Naive thymus-derived CD4-positive, alpha-beta T cell (primary cell): ENCODE data around the gene SEH1L. TPM values are rescaled to one million over a fixed set of nuclear protein-coding genes. Genes with fewer than 3 reads are reported as not detected.

ENCODE experiments used
- ATAC-seq: fragments of 150-1000 bp; cut with Tn5 transposase; 2 replicates; pipeline ENCODE4 v1.10.0; 2021; ENCODE audit warnings: mild to moderate bottlenecking, moderate library complexity
- CTCF ChIA-PET: fragments of 350-600 bp; sonication (Branson Sonifier 250); formaldehyde crosslinking; loops from one replicate; lab custom pipeline; 2021; ENCODE audit warnings: antibody characterized with exemption; lab: Charles Lee
- POLR2A ChIA-PET: fragments of 350-600 bp; sonication (Branson Sonifier 250); formaldehyde crosslinking; loops from one replicate; lab custom pipeline; 2021; ENCODE audit warnings: antibody characterized with exemption, inconsistent platforms; lab: Charles Lee
- DNase-seq, 9 donors: peaks; one replicate each; pipeline versions ENCODE4 v3.0.0 to v3.0.0-alpha.2; 2020 to 2022; ENCODE audit warnings: mixed read lengths in 1 of 9
- H3K27ac ChIP-seq: one replicate; pipeline ENCODE4 v1.7.0; 2013; ENCODE audit warnings: mild to moderate bottlenecking, low read depth, low read length, moderate library complexity
- H3K27me3 ChIP-seq, 2 donors: one replicate each; pipeline ENCODE4 v1.7.0; 2013; ENCODE audit warnings: low read length in 2 of 2, mild to moderate bottlenecking in 2 of 2, moderate library complexity in 2 of 2; ENCODE audit not compliant: control insufficient read depth in 2 of 2, insufficient read depth in 2 of 2
- H3K36me3 ChIP-seq, 3 experiments: 1 replicate in 2 of 3; 2 replicates in 1 of 3; pipeline ENCODE4 v1.7.0; 2013; ENCODE audit warnings: low read length in 3 of 3, mild to moderate bottlenecking in 3 of 3, moderate library complexity in 1 of 3; ENCODE audit not compliant: insufficient read depth in 3 of 3, control insufficient read depth in 2 of 3
- H3K4me1 ChIP-seq, 2 donors: one replicate each; pipeline ENCODE4 v1.7.0; 2013; ENCODE audit warnings: low read length in 2 of 2, mild to moderate bottlenecking in 2 of 2, moderate library complexity in 1 of 2; ENCODE audit not compliant: control insufficient read depth in 2 of 2, insufficient read depth in 2 of 2
- H3K4me3 ChIP-seq: 2 replicates; pipeline ENCODE4 v1.7.0; 2013; ENCODE audit warnings: mild to moderate bottlenecking, low read length
- H3K9me3 ChIP-seq, 3 experiments: 1 replicate in 2 of 3; 2 replicates in 1 of 3; pipeline ENCODE4 v1.7.0; 2013; ENCODE audit warnings: low read length in 3 of 3; ENCODE audit not compliant: control insufficient read depth in 2 of 3
- H3K27ac Mint-ChIP-seq, 9 donors: one replicate each; pipeline ENCODE4 v1.8.0; 2020 to 2022; ENCODE audit warnings: mixed read lengths in 9 of 9, mild to moderate bottlenecking in 8 of 9, moderate library complexity in 5 of 9, inconsistent platforms in 2 of 9
- H3K27me3 Mint-ChIP-seq, 5 donors: one replicate each; pipeline ENCODE4 v1.8.0; 2021 to 2022; ENCODE audit warnings: mixed read lengths in 5 of 5, mild to moderate bottlenecking in 1 of 5
- H3K36me3 Mint-ChIP-seq, 5 donors: one replicate each; pipeline ENCODE4 v1.8.0; 2020 to 2022; ENCODE audit warnings: mixed read lengths in 5 of 5, mild to moderate bottlenecking in 3 of 5, inconsistent platforms in 1 of 5
- H3K4me1 Mint-ChIP-seq, 7 donors: one replicate each; pipeline ENCODE4 v1.8.0; 2020 to 2022; ENCODE audit warnings: mixed read lengths in 7 of 7, mild to moderate bottlenecking in 3 of 7, inconsistent platforms in 1 of 7
- H3K4me3 Mint-ChIP-seq, 10 donors: one replicate each; pipeline ENCODE4 v1.8.0; 2020 to 2022; ENCODE audit warnings: mild to moderate bottlenecking in 10 of 10, mixed read lengths in 10 of 10, moderate library complexity in 6 of 10, inconsistent platforms in 2 of 10
- H3K9me3 Mint-ChIP-seq, 11 donors: one replicate each; pipeline ENCODE4 v1.8.0; 2020 to 2022; ENCODE audit warnings: mixed read lengths in 11 of 11, mild to moderate bottlenecking in 4 of 11, inconsistent platforms in 1 of 11, moderate library complexity in 1 of 11
- intact Hi-C, 2 donors: fragments of 100-400 bp; cut with micrococcal nuclease; formaldehyde crosslinking; loops; one replicate each; pipeline ENCODE4 v1.15.1; 2023
- polyA plus RNA-seq, 2 donors: library from polyadenylated mRNA; unstranded; fragments of 300-500 nt; fragmentation: Illumina TruSeq; gene quantifications; one replicate each; pipeline ENCODE4 v1.2.3, GENCODE V29; 2021
- total RNA-seq, 6 experiments: library from RNA in 5 of 6; stranded (reverse) in 5 of 6; gene quantifications; 1 replicate in 5 of 6; 2 replicates in 1 of 6; pipeline ENCODE4 v1.2.3 and lab custom pipeline; 2021 to 2026

SEH1L gene
- total and polyA plus RNA-seq, 7 experiments from 2014 or later: 28.4 to 54.2 (median 34.1) TPM

GRCh38 chr18:13026583-13027270, 78.9 kb downstream of the SEH1L start:
- Mint-ChIP-seq H3K9me3 (peaks cover 0 to 4% (median 0%) of the 10 kb centered on the region in 11 donors), H3K27me3 (no peaks in the 10 kb centered on the region), H3K4me1 (peaks cover 1 to 12% (median 5%) of the 10 kb centered on the region in 7 donors), H3K4me3 (no peak overlapping the region), H3K36me3 (peaks cover 3 to 61% (median 47%) of the 10 kb centered on the region in 5 donors), H3K27ac (peak overlapping the region in 2 of 9 donors; percentile 26 to 60)
- H3K4me1 ChIP-seq: peaks cover 0 to 4% of the 10 kb centered on the region in 2 donors
- DNase-seq (no peak), ATAC-seq (no peak)
- peaks cover 6 to 36% (median 12%) of the 10 kb centered on the region in 3 experiments for H3K36me3 ChIP-seq
- no peak overlapping the region for H3K4me3 ChIP-seq
- POLR2A ChIA-PET: no interaction called here
- no peaks in the 10 kb centered on the region for H3K27me3 ChIP-seq
- H3K9me3 ChIP-seq: no peaks in the 10 kb centered on the region
- CTCF ChIA-PET: no interaction called here
- intact Hi-C loops: no loop called here
- no peak overlapping the region for H3K27ac ChIP-seq

GRCh38 chr18:13028869-13029268, 81.1 kb downstream of the SEH1L start:
- H3K4me3 ChIP-seq: no peak overlapping the region
- Mint-ChIP-seq H3K27ac (no peak overlapping the region), H3K9me3 (peaks cover 0 to 1% (median 0%) of the 10 kb centered on the region in 11 donors), H3K4me3 (no peak overlapping the region), H3K27me3 (no peaks in the 10 kb centered on the region), H3K36me3 (peaks cover 13 to 60% (median 40%) of the 10 kb centered on the region in 5 donors), H3K4me1 (peaks cover 0 to 16% (median 6%) of the 10 kb centered on the region in 7 donors)
- H3K4me1 ChIP-seq: peaks cover 0 to 9% of the 10 kb centered on the region in 2 donors
- peaks cover 6 to 50% (median 9%) of the 10 kb centered on the region in 3 experiments for H3K36me3 ChIP-seq
- H3K9me3 ChIP-seq: no peaks in the 10 kb centered on the region
- H3K27me3 ChIP-seq: no peaks in the 10 kb centered on the region
- CTCF ChIA-PET: no interaction called here
- H3K27ac ChIP-seq: no peak overlapping the region
- DNase-seq: no peak
- POLR2A ChIA-PET: no interaction called here
- no peak for ATAC-seq
- intact Hi-C loops: no loop called here

- Mint-ChIP-seq H3K27ac (peak overlapping the region in 1 of 9 donors; percentile 8), H3K27me3 (no peaks in the 10 kb centered on the region), H3K4me3 (no peak overlapping the region), H3K9me3 (peaks cover 0 to 1% (median 0%) of the 10 kb centered on the region in 11 donors), H3K36me3 (peaks cover 13 to 63% (median 40%) of the 10 kb centered on the region in 5 donors), H3K4me1 (peaks cover 0 to 13% (median 4%) of the 10 kb centered on the region in 7 donors)
- intact Hi-C loops: no loop called here
- Histone ChIP-seq H3K36me3 (peaks cover 6 to 52% (median 9%) of the 10 kb centered on the region in 3 experiments), H3K27ac (no peak overlapping the region), H3K9me3 (no peaks in the 10 kb centered on the region), H3K27me3 (no peaks in the 10 kb centered on the region), H3K4me3 (no peak overlapping the region), H3K4me1 (peaks cover 0 to 9% of the 10 kb centered on the region in 2 donors)
- ChIA-PET CTCF (no interaction called here), POLR2A (no interaction called here)
- ATAC-seq: no peak
- no peak for DNase-seq
These were observed 84.4 kb downstream of the SEH1L start for GRCh38 chr18:13032173-13032572.

- ChIA-PET POLR2A (no interaction called here), CTCF (no interaction called here)
- Mint-ChIP-seq H3K27ac (peak overlapping the region in 1 of 9 donors; percentile 23), H3K36me3 (peaks cover 16 to 74% (median 56%) of the 10 kb centered on the region in 5 donors), H3K4me1 (peaks cover 13 to 20% (median 16%) of the 10 kb centered on the region in 7 donors), H3K27me3 (no peaks in the 10 kb centered on the region), H3K4me3 (no peak overlapping the region), H3K9me3 (peaks cover 0 to 1% (median 0%) of the 10 kb centered on the region in 11 donors)
- Histone ChIP-seq H3K4me1 (peaks cover 0 to 9% of the 10 kb centered on the region in 2 donors), H3K36me3 (peaks cover 0 to 35% (median 3%) of the 10 kb centered on the region in 3 experiments), H3K4me3 (no peak overlapping the region), H3K9me3 (no peaks in the 10 kb centered on the region), H3K27ac (no peak overlapping the region), H3K27me3 (no peaks in the 10 kb centered on the region)
- ATAC-seq (no peak), DNase-seq (no peak)
- intact Hi-C loops: no loop called here
These were observed 87.6 kb downstream of the SEH1L start for GRCh38 chr18:13035249-13035914.

DNA sequence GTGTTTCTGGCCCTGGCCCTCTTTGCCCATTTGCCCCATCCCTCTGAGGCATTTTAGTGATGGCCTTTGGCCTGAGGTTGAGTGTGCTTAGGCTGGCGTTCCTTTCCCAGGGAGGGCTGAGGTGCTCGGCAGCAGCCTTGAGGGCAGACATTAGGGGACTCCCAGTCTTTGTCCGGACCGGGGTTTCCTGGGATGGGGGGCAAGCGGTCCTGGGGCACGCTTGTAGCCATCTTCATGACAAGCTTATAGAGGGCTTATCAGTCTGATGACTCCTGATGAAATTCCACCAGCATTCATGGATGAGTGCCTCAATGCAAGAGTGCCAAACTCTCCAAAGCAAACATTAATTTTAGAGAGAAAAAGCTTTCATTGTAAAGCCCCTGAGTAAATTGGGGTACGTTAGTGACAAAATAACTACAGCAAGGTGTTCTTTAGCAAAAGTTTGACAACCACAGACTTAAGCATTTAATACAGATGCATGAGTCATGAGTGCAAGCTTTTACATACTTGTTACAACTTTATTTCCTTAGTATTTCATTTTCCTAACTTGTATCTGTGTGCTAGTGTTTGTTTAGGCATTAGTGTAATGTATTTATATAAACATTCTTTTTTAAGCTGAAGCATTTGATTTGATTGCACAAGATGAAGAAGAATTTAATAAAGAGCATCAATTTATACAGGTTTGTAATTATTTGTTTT, 89.0 kb downstream of the SEH1L start:
- H3K36me3 Mint-ChIP-seq: peaks cover 16 to 73% (median 57%) of the 10 kb centered on the region in 5 donors
- H3K27ac Mint-ChIP-seq: no peak overlapping the region
- POLR2A ChIA-PET: no interaction called here

More for the DNA sequence above, 89.0 kb downstream of the SEH1L start:
- no peak overlapping the region for H3K27ac ChIP-seq
- ATAC-seq (no peak), DNase-seq (no peak)
- Mint-ChIP-seq H3K4me1 (peaks cover 9 to 19% (median 16%) of the 10 kb centered on the region in 7 donors), H3K4me3 (no peak overlapping the region), H3K9me3 (no peaks in the 10 kb centered on the region), H3K27me3 (no peaks in the 10 kb centered on the region)
- H3K4me3 ChIP-seq: no peak overlapping the region
- peaks cover 0 to 5% of the 10 kb centered on the region in 2 donors for H3K4me1 ChIP-seq
- peaks cover 0 to 33% (median 3%) of the 10 kb centered on the region in 3 experiments for H3K36me3 ChIP-seq
- H3K27me3 ChIP-seq: no peaks in the 10 kb centered on the region
- H3K9me3 ChIP-seq: no peaks in the 10 kb centered on the region
- intact Hi-C loops: no loop called here
- CTCF ChIA-PET: no interaction called here
